ENCODE measurements around the gene IDE.
"Not testable (repeated sequence)": the region's sequence is repeated elsewhere in the genome, so short reads cannot be mapped to it uniquely, and the experiment has no call there.

Gene IDE

DNA sequence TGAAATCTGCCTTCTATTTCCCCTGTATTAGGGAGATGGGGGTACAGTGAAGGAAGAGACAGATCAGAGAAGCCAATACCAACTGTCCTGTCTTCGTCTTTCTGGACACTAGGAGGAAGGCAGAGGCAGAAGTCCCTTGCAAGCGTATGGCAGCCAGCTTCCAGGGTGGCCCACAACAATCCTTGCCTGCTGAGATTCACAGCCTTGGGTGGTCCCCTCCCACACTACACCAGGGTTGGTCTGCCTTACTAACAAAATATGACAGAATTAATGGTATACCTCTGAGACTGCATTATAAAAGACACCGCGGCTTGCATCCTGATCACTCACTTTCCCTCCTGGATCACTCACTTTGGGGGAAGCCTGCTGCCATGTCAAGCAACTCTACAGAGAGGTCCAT, 90.4 kb downstream of the IDE start:
- DNase-seq = no peak

- no peak for DNase-seq
Observed at GRCh38 chr10:92480413-92480812, 93.5 kb downstream of the IDE start.

DNA sequence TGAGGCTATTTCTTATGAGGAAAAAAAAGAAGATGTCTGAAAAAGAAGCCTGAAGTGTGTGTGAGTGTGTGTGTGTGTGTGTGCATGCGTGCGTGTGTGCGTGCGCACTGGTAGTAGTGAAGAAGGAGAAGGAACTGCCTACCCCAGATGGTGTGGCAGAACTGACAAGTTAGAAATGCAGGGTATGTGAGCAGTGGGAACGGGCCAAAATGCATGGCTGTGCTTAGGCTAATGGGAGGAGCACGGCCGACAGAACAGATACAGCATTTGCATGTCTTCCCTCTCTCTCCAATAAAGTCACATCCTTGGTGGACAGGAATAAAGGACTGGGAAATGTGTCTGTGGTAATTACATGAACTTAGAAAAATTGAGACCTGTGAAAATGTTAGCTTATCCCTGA, 94.3 kb downstream of the IDE start:
- no peak for DNase-seq

DNA sequence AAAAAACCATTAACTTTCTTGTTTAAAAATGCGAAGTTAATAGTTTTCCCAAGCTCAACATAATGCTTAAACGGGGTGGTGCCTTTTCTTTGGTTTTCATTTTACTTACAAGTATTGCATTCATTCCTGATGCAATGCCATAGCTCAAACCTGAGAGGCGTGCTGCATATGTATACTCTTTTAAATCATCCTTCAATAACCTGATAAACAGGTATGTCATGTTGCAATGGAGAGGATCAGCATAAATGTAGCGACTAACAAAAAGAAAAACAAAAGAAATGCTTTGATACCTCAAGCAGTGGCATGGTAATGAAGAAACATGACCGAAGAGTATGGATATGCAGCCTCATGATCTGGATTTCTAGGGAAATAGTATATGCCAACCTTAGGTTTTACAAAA, 95.4 kb downstream of the IDE start:
- DNase-seq = no peak

DNA sequence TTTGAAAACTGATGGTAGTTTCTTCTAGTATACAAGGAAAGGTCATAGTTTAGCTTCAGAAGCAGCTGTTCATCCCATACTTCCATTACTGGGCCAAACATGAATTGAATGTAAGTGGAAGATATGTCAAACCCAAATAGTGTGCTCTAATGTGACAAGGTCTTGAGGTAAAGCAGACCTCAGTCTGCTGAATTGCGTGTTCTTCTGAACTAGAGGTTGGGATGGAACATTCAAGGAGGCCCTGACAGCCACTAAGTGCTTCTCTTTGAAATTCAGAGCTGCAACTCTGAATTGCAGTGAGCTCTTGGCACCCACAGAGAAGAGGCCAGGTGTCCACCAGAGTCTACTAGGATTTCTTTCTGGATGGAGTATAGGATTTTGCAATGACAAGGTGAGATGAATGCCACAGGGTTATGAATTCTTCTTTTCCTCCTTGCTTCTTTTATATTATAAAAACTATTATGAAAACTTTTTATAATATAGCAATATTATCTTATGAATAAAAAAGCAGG, 98.5 kb downstream of the IDE start:
- no peak for DNase-seq

DNA sequence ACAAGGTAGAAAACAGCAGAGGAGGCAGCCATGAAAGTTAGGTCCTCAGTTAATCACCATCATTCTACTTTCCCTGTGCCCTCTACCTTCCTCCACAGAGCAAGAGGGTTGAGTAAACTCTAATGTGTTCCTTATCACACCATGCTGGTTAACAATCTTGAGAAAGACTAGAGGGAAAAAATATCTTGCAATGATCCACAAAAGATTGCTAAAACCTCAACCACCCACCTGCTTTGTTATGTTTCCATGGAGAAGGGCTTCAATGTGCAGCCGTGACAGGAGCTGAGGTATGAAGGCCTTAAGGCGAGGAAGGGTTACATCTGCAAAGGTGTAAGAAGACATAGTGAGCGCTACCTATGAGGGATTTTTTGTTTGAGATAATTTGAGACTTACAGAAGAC, 103.9 kb downstream of the IDE start:
- DNase-seq = no peak

DNA sequence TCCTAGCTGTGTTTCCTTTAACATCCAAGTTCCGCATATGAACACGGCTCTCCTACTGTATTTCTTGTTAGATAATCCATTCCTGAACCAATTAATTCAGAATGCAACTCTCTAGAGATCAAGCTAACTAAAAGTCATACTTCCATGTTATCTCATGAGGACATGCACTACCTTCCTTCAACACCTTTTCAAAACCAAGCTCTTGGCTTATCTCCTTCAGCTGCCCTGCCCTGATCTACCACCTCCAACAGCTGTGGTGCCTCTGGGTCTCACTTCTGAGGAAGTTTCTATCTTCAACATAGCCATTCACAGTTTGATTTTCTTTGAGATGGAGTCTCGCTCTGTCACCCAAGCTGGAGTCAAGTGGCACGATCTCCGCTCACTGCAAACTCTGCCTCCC, 109.5 kb downstream of the IDE start:
- DNase-seq = no peak

DNA sequence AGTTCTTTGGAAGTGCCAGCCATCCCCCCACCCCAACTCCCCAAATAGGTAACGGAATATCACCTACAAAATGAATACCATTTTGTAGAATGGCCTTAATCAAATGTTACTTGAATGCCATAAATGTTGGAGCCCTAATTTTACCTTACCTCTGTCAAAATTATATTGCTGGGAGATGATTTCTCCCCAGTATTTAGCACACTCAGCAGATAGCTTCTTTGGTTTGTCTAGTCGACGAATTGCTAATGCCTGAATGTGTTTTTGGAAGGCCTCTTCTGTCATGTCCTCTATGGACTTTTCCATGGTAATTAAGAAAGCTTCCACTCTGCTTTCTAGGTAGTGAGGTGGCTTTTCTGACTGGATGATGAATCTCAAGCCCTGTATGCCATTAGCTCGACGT, 110.3 kb downstream of the IDE start:
- DNase-seq = no peak

GRCh38 chr10:92454955-92455354, 118.9 kb downstream of the IDE start:
- DNase-seq = not testable (repeated sequence)

- no peak for DNase-seq
Observed at GRCh38 chr10:92452313-92452712, 121.6 kb downstream of the IDE start.

GRCh38 chr10:92451431-92451830, 122.5 kb downstream of the IDE start:
- no peak for DNase-seq

DNA sequence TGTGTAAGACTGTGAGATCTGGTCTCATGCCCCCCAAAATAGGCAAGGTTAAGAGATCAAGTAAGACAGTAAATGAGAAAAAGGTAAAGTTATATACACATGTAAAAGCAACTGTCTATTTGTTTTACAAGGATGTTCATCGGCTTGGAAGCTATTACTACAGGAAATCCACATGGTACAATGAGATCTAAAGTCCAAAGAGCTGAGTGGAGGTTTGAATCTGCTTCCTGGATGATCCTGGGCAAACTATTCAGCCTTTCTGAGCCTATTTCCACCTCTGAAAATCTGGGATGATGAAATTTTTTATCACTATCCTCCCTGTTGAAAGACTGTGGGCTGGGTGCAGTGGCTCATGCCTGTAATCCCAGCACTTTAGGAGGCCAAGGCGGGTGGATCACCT, 123.0 kb downstream of the IDE start:
- DNase-seq = no peak

DNA sequence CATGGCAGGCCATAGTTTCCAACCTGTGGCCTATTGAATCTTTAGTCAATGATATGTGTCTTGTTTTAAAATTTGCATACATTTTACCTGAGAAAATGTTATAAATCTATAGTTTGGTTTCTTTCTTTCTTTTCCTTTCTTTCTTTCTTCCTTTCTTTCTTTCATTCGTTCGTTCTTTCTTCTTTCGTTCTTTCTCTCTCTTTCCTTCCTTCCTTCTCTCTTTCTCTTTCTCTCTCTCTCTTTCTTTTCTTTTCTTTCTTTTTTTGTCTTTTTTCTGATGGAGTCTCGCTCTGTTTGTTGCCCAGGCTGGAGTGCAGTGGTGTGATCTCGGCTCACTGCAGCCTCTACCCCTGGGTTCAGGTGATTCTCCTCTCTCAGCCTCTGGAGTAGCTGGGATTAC, 133.3 kb downstream of the IDE start:
- no peak for DNase-seq

DNA sequence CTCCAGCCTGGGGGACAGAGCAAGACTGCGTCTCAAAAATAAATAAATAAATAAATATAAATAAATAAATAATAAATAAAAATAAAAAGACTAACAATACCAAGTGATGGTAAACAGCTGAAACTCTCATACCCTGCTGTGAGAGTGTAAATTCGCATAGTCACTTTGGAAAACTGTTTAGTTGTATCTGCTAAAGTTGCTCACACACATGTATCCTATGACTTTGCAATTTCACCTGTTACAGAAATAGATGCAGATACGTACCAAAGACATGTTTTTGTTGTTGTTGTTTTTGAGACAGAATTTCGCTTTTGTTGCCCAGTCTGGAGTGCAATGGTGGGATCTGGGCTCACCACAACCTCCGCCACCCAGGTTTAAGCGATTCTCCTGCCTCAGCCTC, 135.7 kb downstream of the IDE start:
- no peak for DNase-seq

- DNase-seq = no peak
Observed at GRCh38 chr10:92436611-92437010, 137.3 kb downstream of the IDE start.

GRCh38 chr10:92436065-92436464, 137.8 kb downstream of the IDE start:
- not testable (repeated sequence) for DNase-seq

DNA sequence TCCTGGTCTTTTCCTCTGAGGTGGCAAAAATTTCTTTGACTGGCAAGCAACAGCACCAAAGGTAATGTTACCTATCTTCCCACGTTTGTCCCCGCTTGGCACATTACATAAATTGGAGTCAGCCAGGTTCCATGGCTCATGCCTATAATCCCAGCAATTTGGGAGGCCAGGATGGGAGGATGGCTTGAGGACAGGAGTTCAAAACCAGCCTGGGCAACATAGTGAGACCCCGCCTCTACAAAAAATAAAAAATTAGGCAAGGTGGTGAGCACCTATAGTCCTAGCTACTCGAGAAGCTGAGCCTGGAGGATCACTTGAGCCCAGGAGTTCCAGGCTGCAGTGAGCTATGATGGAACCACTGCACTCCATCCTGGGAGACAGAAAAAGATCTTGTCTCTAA, 139.5 kb downstream of the IDE start:
- no peak for DNase-seq

GRCh38 chr10:92432596-92432995, 141.3 kb downstream of the IDE start:
- DNase-seq = no peak

- no peak for DNase-seq
Observed at GRCh38 chr10:92430103-92430502, 143.8 kb downstream of the IDE start.

GRCh38 chr10:92421550-92421949, 152.3 kb downstream of the IDE start:
- DNase-seq = no peak

- DNase-seq = no peak
Observed at GRCh38 chr10:92420546-92421275, 153.2 kb downstream of the IDE start.

GRCh38 chr10:92419740-92420545, 153.9 kb downstream of the IDE start:
- no peak for DNase-seq

DNA sequence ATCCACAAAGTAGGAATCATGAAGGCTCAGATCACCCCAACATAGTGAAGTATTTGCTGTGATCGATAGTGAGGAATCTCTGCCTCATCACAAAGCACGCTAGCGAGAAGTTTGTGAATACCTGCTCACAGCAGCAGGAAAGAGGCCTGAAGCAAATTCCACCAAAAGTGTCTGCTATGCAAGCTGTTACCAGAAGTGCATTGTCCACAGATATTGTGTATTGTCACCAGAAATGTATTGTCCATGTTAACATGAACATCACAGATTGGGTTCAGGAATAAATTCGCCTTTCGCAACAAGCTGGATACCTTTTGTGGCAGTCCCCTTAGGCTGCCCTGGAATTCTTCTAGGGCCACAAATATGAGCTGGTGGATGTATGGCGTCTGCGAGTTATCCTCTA, 155.0 kb downstream of the IDE start:
- no peak for DNase-seq

DNA sequence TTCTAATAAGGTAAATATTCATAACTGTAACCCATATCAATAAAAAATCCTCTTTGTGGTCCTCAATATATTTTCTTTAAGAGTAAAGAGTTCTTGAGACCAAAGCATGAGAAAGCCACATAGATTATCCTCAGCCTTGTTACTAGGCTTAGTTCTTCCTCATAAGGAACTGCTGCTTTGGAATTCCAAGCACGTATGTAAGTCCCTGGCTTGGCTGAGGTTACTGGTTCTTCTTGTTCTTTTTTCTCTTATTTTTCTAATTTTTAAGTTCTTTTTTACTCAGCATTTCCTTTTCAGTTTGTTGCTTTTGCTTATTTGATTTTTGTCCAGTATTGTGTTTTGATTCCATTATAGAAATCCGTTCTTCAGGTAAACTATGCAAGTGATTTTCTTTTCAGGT, 155.7 kb downstream of the IDE start:
- DNase-seq = no peak
